Effector memory CD8-positive, alpha-beta T cell (primary cell): ENCODE results near the gene PTP4A2.

Source experiments
- ATAC-seq: fragments of 150-1000 bp; cut with Tn5 transposase; replicated peaks from 2 replicates; pipeline ENCODE4 v1.10.0; 2021; ENCODE audit warnings: mild to moderate bottlenecking, moderate library complexity
- DNase-seq, 3 experiments: peaks; one replicate each; pipeline ENCODE4 v3.0.0; 2021
- H3K27ac Mint-ChIP-seq, 2 donors: one replicate each; pipeline ENCODE4 v1.8.0; 2022; ENCODE audit warnings: mild to moderate bottlenecking in 2 of 2, mixed read lengths in 2 of 2, moderate library complexity in 2 of 2
- H3K27me3 Mint-ChIP-seq, 2 donors: one replicate each; pipeline ENCODE4 v1.8.0; 2022; ENCODE audit warnings: mixed read lengths in 2 of 2
- H3K36me3 Mint-ChIP-seq: one replicate; pipeline ENCODE4 v1.8.0; 2022; ENCODE audit warnings: mild to moderate bottlenecking, moderate library complexity, mixed read lengths; ENCODE audit not compliant: insufficient read depth
- H3K4me1 Mint-ChIP-seq, 2 donors: one replicate each; pipeline ENCODE4 v1.8.0; 2022; ENCODE audit warnings: low read depth in 2 of 2, mixed read lengths in 2 of 2
- H3K4me3 Mint-ChIP-seq, 2 donors: one replicate each; pipeline ENCODE4 v1.8.0; 2022; ENCODE audit warnings: mild to moderate bottlenecking in 2 of 2, mixed read lengths in 2 of 2, moderate library complexity in 2 of 2
- H3K9me3 Mint-ChIP-seq, 2 donors: one replicate each; pipeline ENCODE4 v1.8.0; 2022; ENCODE audit warnings: mixed read lengths in 2 of 2
- total RNA-seq, 9 experiments: gene quantifications; one replicate each; lab custom pipeline; 2026; lab: John Stamatoyannopoulos, UW

The PTP4A2 gene
- total RNA-seq: 255 to 481 (median 316) reads per million in 9 experiments

DNA sequence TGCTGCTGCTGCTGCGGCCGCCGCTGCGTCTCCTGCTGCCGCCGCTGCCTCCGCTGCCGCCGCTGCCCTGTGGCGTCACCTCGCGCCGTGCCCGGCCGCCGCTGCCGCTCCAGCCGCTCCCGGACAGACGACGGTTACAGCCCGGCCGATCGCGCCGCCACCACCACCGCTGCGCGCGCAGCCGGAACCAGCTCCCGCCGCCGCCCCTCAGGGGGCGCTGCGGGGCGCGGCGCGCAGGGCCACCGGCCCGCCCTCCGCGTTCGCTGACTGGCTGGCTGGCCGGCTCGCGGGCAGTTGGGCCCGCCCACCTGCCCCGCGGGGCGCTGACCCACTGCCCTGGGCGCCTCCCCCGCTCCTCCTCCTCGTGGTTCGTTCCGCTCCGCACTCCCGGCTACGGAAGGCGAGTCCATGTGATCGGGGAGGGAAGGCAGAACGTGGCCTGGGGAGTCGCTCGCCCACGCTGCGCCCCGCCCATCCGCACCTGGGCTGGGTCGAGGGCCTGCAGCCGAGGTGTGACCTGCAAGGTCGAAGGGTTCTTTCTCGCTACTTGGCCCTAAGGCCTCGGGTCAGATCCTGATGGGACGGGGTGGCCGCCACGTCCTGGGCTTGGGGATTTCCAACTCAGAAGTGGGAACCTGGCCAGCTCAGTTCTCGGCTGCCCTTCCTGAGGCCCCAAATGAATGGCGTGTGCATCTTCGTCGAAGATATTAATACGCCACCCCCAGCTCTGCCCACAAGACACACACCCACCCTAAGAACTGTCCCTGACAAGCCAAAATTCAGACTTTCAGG lies at the start of gene PTP4A2:
TSS of gene PTP4A2 (minus strand) at position 185 of the 792 bp plus-strand sequence. CDS start 19,303 bp downstream, outside the sequence.
- Mint-ChIP-seq H3K36me3 (peaks cover 28% of the 10 kb centered on the region), H3K4me1 (peaks cover 57 to 70% of the 10 kb centered on the region in 2 donors)
- peak; percentile 50 for ATAC-seq

DNA sequence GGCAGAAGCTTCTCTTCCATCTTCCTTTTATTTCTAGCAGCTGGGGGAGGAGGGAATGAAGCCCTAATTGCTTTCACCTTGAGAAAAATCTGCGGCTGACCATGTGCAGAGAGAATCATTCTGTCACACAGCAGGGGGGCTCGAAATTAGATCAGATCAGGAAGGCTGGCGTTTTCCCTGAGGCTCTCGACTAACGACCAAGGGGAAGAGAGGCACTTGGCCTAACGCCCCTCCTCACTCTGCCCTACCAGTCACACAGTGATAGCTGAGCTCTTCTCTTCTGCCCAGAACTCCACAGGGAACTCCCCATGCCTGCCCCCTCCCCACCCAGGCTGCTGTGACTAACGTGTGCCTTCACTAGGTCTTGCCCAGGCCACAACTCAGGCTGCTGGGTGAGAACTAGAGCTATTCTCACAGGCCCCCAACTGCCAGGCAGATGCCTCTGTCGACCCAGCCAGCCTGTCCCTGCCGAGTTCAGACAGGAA lies 49.0 kb upstream of the PTP4A2 start:
- Mint-ChIP-seq H3K36me3 (no peaks in the 10 kb centered on the region), H3K9me3 (no peaks in the 10 kb centered on the region), H3K27me3 (no peaks in the 10 kb centered on the region), H3K4me1 (peaks cover 31 to 33% of the 10 kb centered on the region in 2 donors), H3K4me3 (no peak overlapping the region), H3K27ac (peak overlapping the region in 1 of 2 donors; percentile 68)
- ATAC-seq (no peak), DNase-seq (no peak)

More for the DNA sequence above, at the start of gene PTP4A2:
- peak; percentile 65 to 78 (median 75) for DNase-seq
- Mint-ChIP-seq H3K27me3 (no peaks in the 10 kb centered on the region), H3K9me3 (no peaks in the 10 kb centered on the region), H3K27ac (peak within 1 kb of the TSS; percentile 92 to 95), H3K4me3 (peak within 1 kb of the TSS; percentile 88 to 96)

DNA sequence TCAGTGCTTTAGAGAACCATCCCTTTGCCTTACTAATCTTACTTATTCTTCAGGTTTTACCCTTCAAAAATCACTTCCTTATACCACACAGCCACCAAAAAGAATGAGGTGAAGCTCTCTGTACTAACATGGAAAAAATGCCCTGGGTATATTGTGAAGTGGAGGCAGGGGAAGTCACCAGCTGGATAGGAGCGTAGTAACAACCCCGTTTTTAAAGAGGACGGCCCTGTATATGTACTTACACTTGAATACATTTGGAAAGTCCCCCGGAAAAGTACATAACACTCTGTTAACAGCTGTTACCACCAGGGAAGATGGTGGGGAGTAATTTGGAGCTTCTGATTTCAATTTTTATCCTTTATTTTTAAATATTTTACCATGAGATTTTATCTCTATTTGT lies 47.3 kb upstream of the PTP4A2 start:
- ATAC-seq (peak; percentile 70), DNase-seq (peak in 1 of 3 experiments; percentile 14)
- peaks cover 6% of the 10 kb centered on the region for H3K36me3 Mint-ChIP-seq
- peaks cover 45% of the 10 kb centered on the region in 2 donors for H3K4me1 Mint-ChIP-seq
- H3K27ac Mint-ChIP-seq: peak overlapping the region; percentile 93 to 95
- H3K27me3 Mint-ChIP-seq: no peaks in the 10 kb centered on the region
- H3K9me3 Mint-ChIP-seq: no peaks in the 10 kb centered on the region
- peak overlapping the region; percentile 8 to 56 for H3K4me3 Mint-ChIP-seq

DNA sequence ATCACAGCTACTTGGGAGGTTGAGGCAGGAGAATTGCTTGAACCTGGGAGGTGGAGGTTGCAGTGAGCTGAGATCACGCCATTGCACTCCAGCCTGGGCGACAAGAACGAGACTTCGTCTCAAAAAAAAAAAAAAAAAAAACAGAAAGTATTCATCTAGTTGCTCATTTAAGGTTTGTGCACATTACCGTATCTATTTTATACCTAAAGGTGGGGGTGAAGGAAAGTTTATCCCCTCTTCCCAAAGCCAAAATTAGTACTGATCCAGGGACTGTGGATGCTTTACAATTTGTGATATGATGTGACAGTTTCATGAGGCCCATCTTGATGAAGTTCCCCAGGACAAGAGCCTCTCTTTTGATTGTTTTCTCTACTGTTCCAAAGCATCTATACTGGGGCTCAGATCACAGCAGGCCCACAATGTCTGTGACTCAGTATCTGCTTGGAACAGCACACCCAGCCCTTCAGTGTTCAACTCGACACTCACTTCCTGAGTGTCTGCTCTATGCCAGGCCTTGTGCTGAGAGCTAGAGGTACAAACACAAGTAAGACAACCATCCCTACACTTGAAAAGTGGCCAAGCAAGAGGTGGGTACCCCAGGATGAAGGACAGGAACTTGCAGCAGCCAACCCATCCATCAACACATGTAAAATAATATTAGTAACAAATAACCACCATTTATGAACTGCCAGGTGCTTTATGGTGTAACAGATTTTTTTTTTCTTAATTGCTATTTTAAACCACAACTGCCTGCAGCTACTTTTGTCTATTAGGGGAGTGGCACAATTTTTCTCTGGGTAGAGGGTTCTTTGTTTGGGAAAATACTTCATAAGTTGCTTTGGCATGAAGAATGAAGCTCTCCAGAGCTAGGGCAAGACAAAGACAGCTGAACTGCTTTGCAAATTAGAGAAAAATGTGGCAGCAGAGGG lies 46.5 kb upstream of the PTP4A2 start:
- Mint-ChIP-seq H3K9me3 (no peaks in the 10 kb centered on the region), H3K27ac (peak overlapping the region; percentile 93 to 95), H3K4me3 (peak overlapping the region; percentile 8 to 56), H3K36me3 (peaks cover 6% of the 10 kb centered on the region), H3K27me3 (no peaks in the 10 kb centered on the region), H3K4me1 (peaks cover 39 to 40% of the 10 kb centered on the region in 2 donors)
- DNase-seq (peak in 1 of 3 experiments; percentile 30), ATAC-seq (peak; percentile 35)

DNA sequence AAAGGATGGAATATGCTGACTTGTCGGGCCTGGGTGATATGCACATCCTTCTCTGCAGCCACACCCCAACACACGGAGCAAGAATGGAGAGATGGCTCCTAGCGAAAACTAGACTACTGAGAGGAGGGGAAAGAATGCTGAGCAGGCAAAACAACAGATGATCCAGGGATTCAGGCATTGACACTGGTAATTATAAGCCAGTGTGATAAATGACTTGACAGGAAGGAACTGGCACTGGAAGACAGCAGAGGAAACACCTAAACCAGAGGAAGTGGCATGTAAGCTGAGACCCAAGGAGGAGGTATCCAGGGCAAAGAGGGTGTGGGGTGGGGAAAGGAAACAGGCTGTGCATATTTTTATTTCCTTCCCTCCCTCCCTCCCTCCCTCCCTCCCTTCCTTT lies 43.8 kb upstream of the PTP4A2 start:
- Mint-ChIP-seq H3K4me1 (peaks cover 39 to 41% of the 10 kb centered on the region in 2 donors), H3K9me3 (no peaks in the 10 kb centered on the region), H3K36me3 (peaks cover 6% of the 10 kb centered on the region), H3K4me3 (peak overlapping the region; percentile 60 to 65), H3K27me3 (no peaks in the 10 kb centered on the region), H3K27ac (peak overlapping the region; percentile 92 to 95)
- DNase-seq: peak; percentile 36 to 44 (median 41)
- ATAC-seq: peak; percentile 82

DNA sequence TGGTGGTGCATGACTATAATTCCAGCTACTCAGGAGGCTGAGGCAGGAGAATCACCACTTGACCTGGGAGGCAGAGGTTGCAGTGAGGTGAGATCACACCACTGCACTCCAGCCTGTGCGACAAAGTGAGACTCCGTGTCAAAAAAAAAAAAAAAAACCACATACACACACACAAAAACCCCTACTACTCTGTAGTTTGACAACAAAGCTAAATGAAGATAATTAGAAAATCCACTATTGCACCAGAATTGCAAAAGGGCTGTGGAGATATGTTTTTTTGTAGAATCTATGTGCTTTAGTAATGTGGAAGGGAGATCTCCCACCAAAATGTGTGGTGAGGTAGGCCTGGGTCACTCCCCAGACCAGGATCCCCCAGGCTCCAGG lies 43.3 kb upstream of the PTP4A2 start:
- Mint-ChIP-seq H3K4me3 (peak overlapping the region; percentile 60 to 65), H3K9me3 (no peaks in the 10 kb centered on the region), H3K36me3 (peaks cover 6% of the 10 kb centered on the region), H3K27me3 (no peaks in the 10 kb centered on the region), H3K4me1 (peaks cover 37 to 38% of the 10 kb centered on the region in 2 donors), H3K27ac (peak overlapping the region; percentile 92 to 95)
- peak; percentile 54 for ATAC-seq
- DNase-seq: no peak

DNA sequence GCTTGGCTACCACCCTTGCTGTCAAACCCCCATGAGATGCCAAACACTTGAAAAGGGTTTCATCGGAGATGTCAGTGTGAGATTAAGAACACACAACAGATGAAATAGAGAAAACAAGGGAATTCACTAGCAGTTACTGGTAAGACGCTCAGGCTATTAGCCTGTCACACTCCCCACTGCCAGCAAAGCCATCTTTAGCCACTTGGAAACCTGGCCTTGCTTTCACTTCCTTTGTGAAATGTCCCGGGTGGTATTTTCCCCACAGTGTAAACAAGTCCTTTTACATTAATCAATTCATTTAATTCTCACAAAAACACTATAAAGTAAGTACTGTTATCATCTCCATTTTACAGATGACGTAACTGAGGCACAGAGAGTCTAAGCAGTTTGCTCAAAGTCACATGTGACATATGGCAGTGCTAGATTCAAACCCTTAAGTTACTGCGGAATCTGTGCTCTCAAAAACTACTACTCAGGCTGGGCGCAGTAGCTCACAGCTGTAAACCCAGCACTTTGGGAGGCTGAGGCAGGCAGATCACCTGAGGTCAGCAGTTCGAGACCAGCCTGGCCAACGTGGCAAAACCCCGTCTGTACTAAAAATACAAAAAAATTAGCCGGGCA lies 42.8 kb upstream of the PTP4A2 start:
- Mint-ChIP-seq H3K27me3 (no peaks in the 10 kb centered on the region), H3K4me1 (peaks cover 37 to 38% of the 10 kb centered on the region in 2 donors), H3K9me3 (no peaks in the 10 kb centered on the region), H3K36me3 (peaks cover 6% of the 10 kb centered on the region), H3K4me3 (peak overlapping the region; percentile 60 to 65), H3K27ac (peak overlapping the region; percentile 92 to 95)
- DNase-seq: no peak
- no peak for ATAC-seq

DNA sequence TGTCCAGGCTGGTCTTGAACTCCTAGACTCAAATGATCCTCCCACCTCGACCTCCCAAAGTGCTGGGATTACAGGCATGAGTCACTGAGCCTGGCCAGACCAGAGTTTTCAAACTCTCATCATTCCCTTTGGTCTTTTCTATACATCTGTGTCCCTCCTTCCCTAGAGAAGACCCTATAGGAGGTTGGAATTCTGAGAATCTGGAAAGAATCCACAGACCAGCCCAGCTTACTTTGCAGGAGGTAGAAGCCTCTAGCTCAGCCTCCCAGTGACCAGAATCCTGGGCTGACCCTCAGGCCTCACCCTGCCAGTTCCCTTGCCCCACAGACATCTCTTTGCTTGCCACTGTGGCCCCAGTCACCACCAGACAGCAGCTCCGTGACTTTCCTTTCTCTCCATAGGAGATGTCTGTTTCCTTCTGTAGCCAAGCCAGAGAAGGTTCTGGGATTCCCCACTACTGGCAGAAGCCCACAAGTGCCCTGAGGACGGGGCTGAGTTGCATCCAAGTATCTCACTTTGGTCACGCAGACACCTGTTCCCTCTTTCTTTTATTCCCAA lies 40.8 kb upstream of the PTP4A2 start:
- no peaks in the 10 kb centered on the region for H3K27me3 Mint-ChIP-seq
- peaks cover 26% of the 10 kb centered on the region in 2 donors for H3K4me1 Mint-ChIP-seq
- H3K4me3 Mint-ChIP-seq: no peak overlapping the region
- peak overlapping the region; percentile 17 to 31 for H3K27ac Mint-ChIP-seq
- ATAC-seq (no peak), DNase-seq (no peak)
- H3K9me3 Mint-ChIP-seq: no peaks in the 10 kb centered on the region
- H3K36me3 Mint-ChIP-seq: peaks cover 6% of the 10 kb centered on the region

DNA sequence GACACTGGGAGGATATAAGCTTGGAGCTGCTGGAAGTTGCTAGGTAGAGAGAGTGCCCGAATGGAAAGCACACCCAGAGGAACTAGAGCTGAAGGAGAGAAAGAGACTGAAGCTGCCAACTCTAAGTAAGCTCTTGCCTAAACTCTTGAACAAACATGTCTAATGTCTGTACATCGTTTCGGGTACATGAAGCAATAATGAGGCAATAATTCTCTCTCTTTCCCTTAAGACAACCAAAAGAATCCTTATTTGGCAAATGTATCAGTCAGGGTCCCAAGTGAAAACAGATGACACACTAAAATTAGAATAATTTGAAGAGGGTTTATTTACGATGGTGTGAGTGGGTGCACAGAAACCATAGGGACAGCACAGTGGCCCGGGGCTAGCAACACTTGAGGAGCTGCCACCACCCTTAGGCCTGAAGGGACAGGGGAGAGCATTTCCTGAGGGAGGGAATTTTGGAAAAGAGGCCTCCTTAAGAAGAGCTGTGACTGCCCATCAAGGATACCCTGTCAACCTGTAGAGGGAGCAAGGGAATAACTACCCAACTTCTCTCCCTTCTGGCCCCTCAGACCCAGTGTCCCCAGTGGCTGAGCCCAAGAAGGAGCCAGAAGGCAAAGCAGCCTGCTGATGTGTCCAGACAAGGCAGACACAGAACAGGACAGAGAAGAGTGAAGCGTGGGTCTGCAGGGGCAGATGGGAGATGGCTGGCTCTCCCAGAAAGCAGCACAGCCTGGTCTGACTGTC lies 39.4 kb upstream of the PTP4A2 start:
- DNase-seq: no peak

DNA sequence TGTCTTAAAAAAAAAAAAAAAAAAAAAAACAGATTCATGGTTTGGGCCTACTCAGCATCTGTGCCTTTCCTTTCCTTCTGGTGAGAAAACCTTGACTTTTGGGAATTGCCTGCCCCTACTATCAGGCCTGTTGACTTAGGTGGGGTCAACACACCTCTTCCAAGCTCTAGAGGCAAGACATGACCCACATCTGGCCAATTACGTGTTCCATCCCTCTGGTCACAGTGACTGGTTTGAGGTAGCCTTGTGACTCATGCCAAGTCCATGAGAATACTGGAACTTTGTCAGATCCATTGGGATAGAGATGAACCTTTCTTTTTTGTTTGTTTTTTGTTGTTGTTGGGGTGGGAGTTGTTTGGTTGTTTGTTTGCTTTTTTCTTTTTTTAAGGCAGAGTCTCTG lies 38.2 kb upstream of the PTP4A2 start:
- no peak overlapping the region for H3K4me3 Mint-ChIP-seq
- no peak for DNase-seq
- peaks cover 4% of the 10 kb centered on the region for H3K36me3 Mint-ChIP-seq
- H3K27ac Mint-ChIP-seq: no peak overlapping the region
- no peak for ATAC-seq
- H3K9me3 Mint-ChIP-seq: no peaks in the 10 kb centered on the region
- peaks cover 9 to 10% of the 10 kb centered on the region in 2 donors for H3K4me1 Mint-ChIP-seq
- no peaks in the 10 kb centered on the region for H3K27me3 Mint-ChIP-seq

More for the DNA sequence above, 39.4 kb upstream of the PTP4A2 start:
- no peak for ATAC-seq
- no peak overlapping the region for H3K4me3 Mint-ChIP-seq
- H3K36me3 Mint-ChIP-seq: peaks cover 6% of the 10 kb centered on the region
- peaks cover 17 to 18% of the 10 kb centered on the region in 2 donors for H3K4me1 Mint-ChIP-seq
- H3K27me3 Mint-ChIP-seq: no peaks in the 10 kb centered on the region
- H3K27ac Mint-ChIP-seq: peak overlapping the region in 1 of 2 donors; percentile 1
- no peaks in the 10 kb centered on the region for H3K9me3 Mint-ChIP-seq

DNA sequence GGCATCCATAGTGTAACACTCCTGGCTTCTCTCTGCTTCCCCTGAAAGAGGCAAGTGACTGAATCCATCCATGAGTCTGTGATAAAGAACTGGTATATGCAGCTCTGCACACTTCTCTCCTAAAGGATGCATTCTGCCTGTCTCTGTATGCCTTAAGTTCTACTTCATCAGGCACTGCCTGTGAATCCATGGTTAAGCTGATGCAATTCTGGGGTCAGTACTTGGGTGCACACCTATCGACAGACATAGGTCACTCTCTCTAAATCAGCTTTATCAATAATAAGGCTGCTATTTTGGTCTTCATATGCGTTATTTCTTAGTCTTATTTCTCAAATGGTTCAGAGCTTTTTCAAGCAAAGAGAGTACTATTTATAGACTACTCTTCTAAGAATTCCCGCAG lies 32.7 kb upstream of the PTP4A2 start:
- ATAC-seq (no peak), DNase-seq (no peak)
- Mint-ChIP-seq H3K27me3 (no peaks in the 10 kb centered on the region), H3K36me3 (no peaks in the 10 kb centered on the region), H3K4me1 (peaks cover 3 to 10% of the 10 kb centered on the region in 2 donors), H3K4me3 (no peak overlapping the region), H3K9me3 (no peaks in the 10 kb centered on the region), H3K27ac (no peak overlapping the region)

DNA sequence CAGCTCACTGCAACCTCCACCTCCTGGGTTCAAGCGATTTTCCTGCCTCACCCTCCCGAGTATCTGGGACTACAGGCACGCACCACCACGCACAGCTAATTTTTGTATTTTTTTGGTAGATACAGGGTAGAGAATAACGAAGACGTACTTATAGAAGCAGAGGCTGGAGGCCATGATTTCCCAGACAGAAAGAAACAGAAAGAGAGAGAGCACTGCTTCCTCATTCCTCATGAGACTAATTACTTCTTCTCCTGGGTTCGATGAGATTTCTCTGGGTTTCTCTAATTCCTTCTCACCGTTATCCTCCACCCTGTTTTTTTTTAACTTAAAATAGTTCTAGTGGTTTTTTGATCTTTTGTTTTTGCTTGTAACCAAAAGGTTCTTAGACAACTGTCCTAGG lies 23.4 kb upstream of the PTP4A2 start:
- no peak overlapping the region for H3K4me3 Mint-ChIP-seq
- no peaks in the 10 kb centered on the region for H3K9me3 Mint-ChIP-seq
- H3K36me3 Mint-ChIP-seq: peaks cover 2% of the 10 kb centered on the region
- DNase-seq (no peak), ATAC-seq (no peak)
- no peaks in the 10 kb centered on the region for H3K27me3 Mint-ChIP-seq
- H3K27ac Mint-ChIP-seq: peak overlapping the region; percentile 53 to 79
- H3K4me1 Mint-ChIP-seq: peaks cover 24 to 32% of the 10 kb centered on the region in 2 donors
